SK-N-SH (cell line): Measurements from ENCODE around the gene IKBKE. TPM values are rescaled to one million over a fixed set of nuclear protein-coding genes. Genes with fewer than 3 reads are reported as not detected.

Source experiments
- CTCF ChIA-PET: fragments of 300-600, 350-600 bp; formaldehyde crosslinking; extraction: SDS; loops from one replicate; lab custom pipeline; 2021; lab: Yijun Ruan, JAX
- POLR2A ChIA-PET: fragments of 350-600 bp; sonication (Branson Sonifier 250); formaldehyde crosslinking; extraction: SDS; loops from one replicate; lab custom pipeline; 2020; ENCODE audit warnings: antibody characterized with exemption, inconsistent platforms; lab: Yijun Ruan, JAX
- DNase-seq: peaks from one replicate; pipeline ENCODE4 v3.0.0; 2012
- H2AFZ ChIP-seq: fragments of 200-600 bp; sonication (generic); 2 replicates; pipeline ENCODE4 v1.8.1; 2016; ENCODE audit warnings: antibody characterized with exemption, mild to moderate bottlenecking, low read depth
- H3F3A ChIP-seq: fragments of 200-600 bp; sonication (generic); replicated peaks from 2 replicates; pipeline ENCODE3; 2016; ENCODE audit warnings: antibody characterized with exemption, mild to moderate bottlenecking; ENCODE audit not compliant: insufficient read depth
- H3K27ac ChIP-seq, 2 experiments: fragments of 200-500 bp in 1 of 2; fragments of 200-600 bp in 1 of 2; sonication (Bioruptor generic) in 1 of 2; sonication (generic), shearing (Covaris generic) in 1 of 2; 2 replicates each; pipeline versions ENCODE4 v1.5.1 to v1.6.1; 2014 to 2016; ENCODE audit warnings: low read depth in 2 of 2, inconsistent platforms in 1 of 2, low read length in 1 of 2, mild to moderate bottlenecking in 1 of 2, mixed read lengths in 1 of 2
- H3K27me3 ChIP-seq: fragments of 200-600 bp; sonication (generic), shearing (Covaris generic); 2 replicates; pipeline ENCODE4 v1.6.1; 2016; ENCODE audit warnings: mixed run types; ENCODE audit not compliant: insufficient read depth
- H3K36me3 ChIP-seq, 2 experiments: fragments of 200-500 bp in 1 of 2; fragments of 200-600 bp in 1 of 2; sonication (Bioruptor generic) in 1 of 2; sonication (generic) in 1 of 2; replicated peaks in 1 of 2; 2 replicates each; pipeline versions ENCODE3 to v1.5.1; 2014 to 2016; ENCODE audit warnings: low read length in 1 of 2, mild to moderate bottlenecking in 1 of 2; ENCODE audit not compliant: insufficient read depth in 2 of 2, control insufficient read depth in 1 of 2
- H3K4me1 ChIP-seq, 2 experiments: fragments of 200-500 bp in 1 of 2; fragments of 200-600 bp in 1 of 2; sonication (Bioruptor generic) in 1 of 2; sonication (generic), shearing (Covaris generic) in 1 of 2; 2 replicates each; pipeline versions ENCODE4 v1.5.1 to v1.6.1; 2014 to 2016; ENCODE audit warnings: low read depth in 1 of 2, low read length in 1 of 2, mixed run types in 1 of 2; ENCODE audit not compliant: insufficient read depth in 2 of 2, control insufficient read depth in 1 of 2
- H3K4me2 ChIP-seq: fragments of 200-600 bp; sonication (generic), shearing (Covaris generic); 2 replicates; pipeline ENCODE4 v1.6.1; 2017; ENCODE audit warnings: mixed run types
- H3K4me3 ChIP-seq, 2 experiments: fragments of 200-500 bp in 1 of 2; fragments of 200-600 bp in 1 of 2; sonication (Bioruptor generic) in 1 of 2; sonication (generic), shearing (Covaris generic) in 1 of 2; 2 replicates each; pipeline versions ENCODE4 v1.5.1 to v1.8.1; 2014 to 2016; ENCODE audit warnings: low read depth in 2 of 2, inconsistent platforms in 1 of 2, low read length in 1 of 2, mild to moderate bottlenecking in 1 of 2, mixed read lengths in 1 of 2, moderate library complexity in 1 of 2
- H3K79me2 ChIP-seq: fragments of 200-600 bp; sonication (generic); 2 replicates; pipeline ENCODE4 v1.8.1; 2017; ENCODE audit warnings: mild to moderate bottlenecking; ENCODE audit not compliant: insufficient read depth
- H3K9ac ChIP-seq: fragments of 200-600 bp; sonication (generic); 2 replicates; pipeline ENCODE4 v1.6.1; 2017; ENCODE audit warnings: mixed run types
- H3K9me2 ChIP-seq: fragments of 200-600 bp; sonication (generic); 2 replicates; pipeline ENCODE4 v1.6.1; 2017; ENCODE audit warnings: mixed run types
- H3K9me3 ChIP-seq: fragments of 200-600 bp; sonication (generic); 2 replicates; pipeline ENCODE4 v1.6.1; 2017; ENCODE audit warnings: mixed run types, mild to moderate bottlenecking, moderate library complexity
- H4K20me1 ChIP-seq: fragments of 200-600 bp; sonication (generic); 2 replicates; pipeline ENCODE4 v1.6.1; 2017; ENCODE audit warnings: mild to moderate bottlenecking, mixed run types; ENCODE audit not compliant: insufficient read depth
- ELF1 ChIP-seq: IDR thresholded peaks from 2 replicates; pipeline ENCODE4 v1.4.0; 2012
- MXI1 ChIP-seq: IDR thresholded peaks from 2 replicates; pipeline ENCODE4 v1.6.1; 2012; ENCODE audit warnings: mild to moderate bottlenecking, low read depth, low read length, improper control_type of control experiment
- POLR2AphosphoS5 ChIP-seq: IDR thresholded peaks from 2 replicates; pipeline ENCODE4 v1.6.1; 2012; ENCODE audit warnings: low read depth, low read length
- SIN3A ChIP-seq: IDR thresholded peaks from 2 replicates; pipeline ENCODE4 v1.6.1; 2012; ENCODE audit warnings: low read depth, mild to moderate bottlenecking, low read length, moderate library complexity, borderline replicate concordance
- SMC3 ChIP-seq: IDR thresholded peaks from 2 replicates; pipeline ENCODE4 v1.6.1; 2012; ENCODE audit warnings: low read depth, low read length, improper control_type of control experiment
- TCF12 ChIP-seq: IDR thresholded peaks from 2 replicates; pipeline ENCODE4 v1.4.0; 2012
- TEAD4 ChIP-seq: IDR thresholded peaks from 2 replicates; pipeline ENCODE4 v1.4.0; 2012; ENCODE audit warnings: mild to moderate bottlenecking, borderline replicate concordance; ENCODE audit not compliant: insufficient read depth
- WGBS: methylation state at CpG from one replicate; pipeline ENCODE4 v1.1.6; 2017; ENCODE audit warnings: low lambda C conversion rate; 5-methylcytosine and 5-hydroxymethylcytosine counted together
- polyA plus RNA-seq, 3 experiments: library from polyadenylated mRNA; depleted of rRNA; stranded (reverse); fragments of >200 nt; gene quantifications; 2 replicates each; pipeline ENCODE4 v1.2.3, GENCODE V29; 2012
- TF ChIP-seq, protein P1 (sequence below): IDR thresholded peaks from 2 replicates; pipeline ENCODE4 v1.4.0; 2012; ENCODE audit warnings: low read depth, borderline replicate concordance
- TF ChIP-seq, protein P2 (sequence below): IDR thresholded peaks from 2 replicates; pipeline ENCODE4 v1.4.0; 2012; ENCODE audit warnings: low read depth, borderline replicate concordance
- TF ChIP-seq, protein P3 (sequence below): fragments of 200-600 bp; sonication (generic); IDR thresholded peaks from 2 replicates; pipeline ENCODE4 v1.6.1; 2017; ENCODE audit warnings: antibody characterized with exemption, mild to moderate bottlenecking, moderate library complexity
- TF ChIP-seq, protein P4 (sequence below): IDR thresholded peaks from 2 replicates; pipeline ENCODE4 v1.4.0; 2012; ENCODE audit warnings: low read depth
- TF ChIP-seq, protein P5 (sequence below): fragments of 150-350 bp; IDR thresholded peaks from 2 replicates; pipeline ENCODE4 v1.6.1; 2016; ENCODE audit warnings: mild to moderate bottlenecking, low read depth, low read length
- TF ChIP-seq, protein P6 (sequence below): IDR thresholded peaks from 2 replicates; pipeline ENCODE4; 2012

The IKBKE gene
- polyA plus RNA-seq, 1 of the 3 experiments (the other 2 are of a cell fraction), result 14.5 TPM

DNA sequence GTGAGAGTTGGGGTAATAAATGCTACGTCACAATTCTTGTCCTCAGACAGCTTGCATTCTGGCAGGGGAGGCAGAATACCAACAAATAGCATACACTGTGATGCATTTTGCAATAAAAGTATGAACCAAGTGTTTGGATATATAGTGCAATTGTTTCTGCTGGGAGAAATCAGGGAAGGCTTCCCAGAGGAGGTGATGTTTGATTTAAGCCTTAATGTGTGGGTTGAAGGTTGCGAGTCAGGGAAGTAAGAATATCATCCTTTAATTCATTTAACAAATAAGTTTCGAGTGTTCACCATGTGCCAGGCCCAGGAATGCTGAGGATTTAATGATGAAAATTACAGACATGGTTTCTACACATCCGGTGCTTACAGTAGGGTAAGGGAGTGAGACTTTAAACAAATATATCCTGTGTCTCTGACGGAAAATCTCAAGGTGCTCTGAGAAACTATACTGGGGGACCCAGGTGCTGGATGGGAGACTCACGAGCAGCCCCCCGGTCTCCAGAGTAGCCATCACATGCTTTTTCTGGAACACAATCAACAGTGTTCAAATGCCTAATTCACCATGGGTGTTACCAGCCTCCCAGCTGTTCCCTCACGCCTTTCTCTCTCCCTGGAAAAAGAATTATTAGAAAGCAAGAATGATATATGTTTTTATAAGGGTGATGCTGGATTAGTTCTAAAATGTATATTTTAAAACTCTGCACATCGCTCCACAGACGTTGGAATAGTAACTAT, 68.8 kb downstream of the IKBKE start:
- no peak overlapping the region for H2AFZ ChIP-seq
- no peak for DNase-seq
- H3F3A ChIP-seq, result no peaks in the 10 kb centered on the region
- H3K9me3 ChIP-seq, result no peaks in the 10 kb centered on the region
- H3K9me2 ChIP-seq, result no peaks in the 10 kb centered on the region
- H3K4me3 ChIP-seq, result no peak overlapping the region
- H3K27me3 ChIP-seq, result no peaks in the 10 kb centered on the region
- no peak overlapping the region for H3K4me2 ChIP-seq
- H3K36me3 ChIP-seq, result no peaks in the 10 kb centered on the region
- no peaks in the 10 kb centered on the region for H4K20me1 ChIP-seq
- H3K9ac ChIP-seq, result no peak overlapping the region
- TF ChIP-seq SIN3A (no peak), TCF12 (no peak), MXI1 (no peak), TEAD4 (no peak), SMC3 (no peak), ELF1 (no peak), POLR2AphosphoS5 (no peak)
- TF ChIP-seq, protein P1, sequence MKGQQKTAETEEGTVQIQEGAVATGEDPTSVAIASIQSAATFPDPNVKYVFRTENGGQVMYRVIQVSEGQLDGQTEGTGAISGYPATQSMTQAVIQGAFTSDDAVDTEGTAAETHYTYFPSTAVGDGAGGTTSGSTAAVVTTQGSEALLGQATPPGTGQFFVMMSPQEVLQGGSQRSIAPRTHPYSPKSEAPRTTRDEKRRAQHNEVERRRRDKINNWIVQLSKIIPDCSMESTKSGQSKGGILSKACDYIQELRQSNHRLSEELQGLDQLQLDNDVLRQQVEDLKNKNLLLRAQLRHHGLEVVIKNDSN, result no peak
- TF ChIP-seq, protein P2, sequence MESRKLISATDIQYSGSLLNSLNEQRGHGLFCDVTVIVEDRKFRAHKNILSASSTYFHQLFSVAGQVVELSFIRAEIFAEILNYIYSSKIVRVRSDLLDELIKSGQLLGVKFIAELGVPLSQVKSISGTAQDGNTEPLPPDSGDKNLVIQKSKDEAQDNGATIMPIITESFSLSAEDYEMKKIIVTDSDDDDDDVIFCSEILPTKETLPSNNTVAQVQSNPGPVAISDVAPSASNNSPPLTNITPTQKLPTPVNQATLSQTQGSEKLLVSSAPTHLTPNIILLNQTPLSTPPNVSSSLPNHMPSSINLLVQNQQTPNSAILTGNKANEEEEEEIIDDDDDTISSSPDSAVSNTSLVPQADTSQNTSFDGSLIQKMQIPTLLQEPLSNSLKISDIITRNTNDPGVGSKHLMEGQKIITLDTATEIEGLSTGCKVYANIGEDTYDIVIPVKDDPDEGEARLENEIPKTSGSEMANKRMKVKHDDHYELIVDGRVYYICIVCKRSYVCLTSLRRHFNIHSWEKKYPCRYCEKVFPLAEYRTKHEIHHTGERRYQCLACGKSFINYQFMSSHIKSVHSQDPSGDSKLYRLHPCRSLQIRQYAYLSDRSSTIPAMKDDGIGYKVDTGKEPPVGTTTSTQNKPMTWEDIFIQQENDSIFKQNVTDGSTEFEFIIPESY, result no peak
- TF ChIP-seq, protein P3, sequence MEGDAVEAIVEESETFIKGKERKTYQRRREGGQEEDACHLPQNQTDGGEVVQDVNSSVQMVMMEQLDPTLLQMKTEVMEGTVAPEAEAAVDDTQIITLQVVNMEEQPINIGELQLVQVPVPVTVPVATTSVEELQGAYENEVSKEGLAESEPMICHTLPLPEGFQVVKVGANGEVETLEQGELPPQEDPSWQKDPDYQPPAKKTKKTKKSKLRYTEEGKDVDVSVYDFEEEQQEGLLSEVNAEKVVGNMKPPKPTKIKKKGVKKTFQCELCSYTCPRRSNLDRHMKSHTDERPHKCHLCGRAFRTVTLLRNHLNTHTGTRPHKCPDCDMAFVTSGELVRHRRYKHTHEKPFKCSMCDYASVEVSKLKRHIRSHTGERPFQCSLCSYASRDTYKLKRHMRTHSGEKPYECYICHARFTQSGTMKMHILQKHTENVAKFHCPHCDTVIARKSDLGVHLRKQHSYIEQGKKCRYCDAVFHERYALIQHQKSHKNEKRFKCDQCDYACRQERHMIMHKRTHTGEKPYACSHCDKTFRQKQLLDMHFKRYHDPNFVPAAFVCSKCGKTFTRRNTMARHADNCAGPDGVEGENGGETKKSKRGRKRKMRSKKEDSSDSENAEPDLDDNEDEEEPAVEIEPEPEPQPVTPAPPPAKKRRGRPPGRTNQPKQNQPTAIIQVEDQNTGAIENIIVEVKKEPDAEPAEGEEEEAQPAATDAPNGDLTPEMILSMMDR, result no peak
- TF ChIP-seq, protein P4, sequence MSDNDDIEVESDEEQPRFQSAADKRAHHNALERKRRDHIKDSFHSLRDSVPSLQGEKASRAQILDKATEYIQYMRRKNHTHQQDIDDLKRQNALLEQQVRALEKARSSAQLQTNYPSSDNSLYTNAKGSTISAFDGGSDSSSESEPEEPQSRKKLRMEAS, result no peak
- TF ChIP-seq, protein P5, sequence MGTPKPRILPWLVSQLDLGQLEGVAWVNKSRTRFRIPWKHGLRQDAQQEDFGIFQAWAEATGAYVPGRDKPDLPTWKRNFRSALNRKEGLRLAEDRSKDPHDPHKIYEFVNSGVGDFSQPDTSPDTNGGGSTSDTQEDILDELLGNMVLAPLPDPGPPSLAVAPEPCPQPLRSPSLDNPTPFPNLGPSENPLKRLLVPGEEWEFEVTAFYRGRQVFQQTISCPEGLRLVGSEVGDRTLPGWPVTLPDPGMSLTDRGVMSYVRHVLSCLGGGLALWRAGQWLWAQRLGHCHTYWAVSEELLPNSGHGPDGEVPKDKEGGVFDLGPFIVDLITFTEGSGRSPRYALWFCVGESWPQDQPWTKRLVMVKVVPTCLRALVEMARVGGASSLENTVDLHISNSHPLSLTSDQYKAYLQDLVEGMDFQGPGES, result no peak
- TF ChIP-seq, protein P6, sequence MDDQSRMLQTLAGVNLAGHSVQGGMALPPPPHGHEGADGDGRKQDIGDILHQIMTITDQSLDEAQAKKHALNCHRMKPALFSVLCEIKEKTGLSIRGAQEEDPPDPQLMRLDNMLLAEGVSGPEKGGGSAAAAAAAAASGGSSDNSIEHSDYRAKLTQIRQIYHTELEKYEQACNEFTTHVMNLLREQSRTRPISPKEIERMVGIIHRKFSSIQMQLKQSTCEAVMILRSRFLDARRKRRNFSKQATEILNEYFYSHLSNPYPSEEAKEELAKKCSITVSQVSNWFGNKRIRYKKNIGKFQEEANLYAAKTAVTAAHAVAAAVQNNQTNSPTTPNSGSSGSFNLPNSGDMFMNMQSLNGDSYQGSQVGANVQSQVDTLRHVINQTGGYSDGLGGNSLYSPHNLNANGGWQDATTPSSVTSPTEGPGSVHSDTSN, result no peak
- POLR2A ChIA-PET, result no interaction called here
- CTCF ChIA-PET, result interaction anchor here (0.9 to 17.3 kb wide), 4 partner anchors 24 to 59 kb away, joined by 3 to 241 read pairs (median 4); no protein-coding TSS in a partner anchor
- H3K27ac ChIP-seq, result no peak overlapping the region
- peaks cover 0 to 7% of the 10 kb centered on the region in 2 experiments; a peak in 1 of 4 replicates for H3K4me1 ChIP-seq
- WGBS, result 83% methylated on average over 9 of the region's 10 CpGs
- no peaks in the 10 kb centered on the region for H3K79me2 ChIP-seq
